Suprapubic skin (tissue), 4 donors: ENCODE data around the gene ELN. TPM values are rescaled to one million over a fixed set of nuclear protein-coding genes. Genes with fewer than 3 reads are reported as not detected.

Experiments
- DNase-seq, 2 donors: peaks; one replicate each; pipeline ENCODE4 v3.0.0-alpha.2; 2019; ENCODE audit warnings: low spot score in 2 of 2
- H3K27ac ChIP-seq: fragments of 200-600 bp; sonication (generic); one replicate; pipeline ENCODE4 v1.5.1; 2019
- H3K27me3 ChIP-seq: fragments of 200-600 bp; sonication (generic); one replicate; pipeline ENCODE4 v1.5.1; 2019
- H3K36me3 ChIP-seq: fragments of 200-600 bp; sonication (generic); one replicate; pipeline ENCODE4 v1.5.1; 2019
- H3K4me1 ChIP-seq: fragments of 200-600 bp; sonication (generic); one replicate; pipeline ENCODE4 v1.5.1; 2019
- H3K4me3 ChIP-seq: fragments of 200-600 bp; sonication (generic); one replicate; pipeline ENCODE4 v1.5.1; 2019; ENCODE audit warnings: mild to moderate bottlenecking
- H3K9me3 ChIP-seq: fragments of 200-600 bp; sonication (generic); one replicate; pipeline ENCODE4 v1.5.1; 2019
- CTCF ChIP-seq, 2 donors: fragments of 200-600 bp in 1 of 2; fragments of 450-650 bp in 1 of 2; sonication (generic) in 1 of 2; IDR thresholded peaks; one replicate each; pipeline ENCODE4 v1.5.1; 2016 to 2019; ENCODE audit warnings: antibody characterized with exemption in 2 of 2, mild to moderate bottlenecking in 1 of 2, moderate library complexity in 1 of 2
- EP300 ChIP-seq: sonication (generic); formaldehyde crosslinking; IDR thresholded peaks from one replicate; pipeline ENCODE4 v1.6.1; 2017; ENCODE audit warnings: antibody characterized with exemption
- POLR2A ChIP-seq, 2 donors: fragments of 450-650 bp; IDR thresholded peaks; one replicate each; pipeline ENCODE4 v1.6.1; 2017; ENCODE audit warnings: antibody characterized with exemption in 2 of 2, mild to moderate bottlenecking in 2 of 2, moderate library complexity in 2 of 2
- POLR2AphosphoS5 ChIP-seq, 3 donors: sonication (generic); formaldehyde crosslinking; IDR thresholded peaks; one replicate each; pipeline ENCODE4 v1.6.1; 2017; ENCODE audit warnings: antibody characterized with exemption in 3 of 3
- WGBS: methylation state at CpG from one replicate; pipeline ENCODE4 v1.1.5; 2018; 5-methylcytosine and 5-hydroxymethylcytosine counted together
- total RNA-seq, 4 donors: library from RNA; depleted of rRNA; stranded (reverse); fragments of >200 nt; gene quantifications; one replicate each; pipeline ENCODE4 v1.1.0, GENCODE V29; 2016

Gene ELN
- total RNA-seq, 4 donors from 2014 or later = 7.7 to 30.7 (median 25.1) TPM

GRCh38 chr7:74071121-74071520 lies 43.1 kb downstream of the ELN start:
- Histone ChIP-seq H3K4me1 (peaks cover 5% of the 10 kb centered on the region), H3K27ac (no peak overlapping the region), H3K36me3 (no peaks in the 10 kb centered on the region), H3K9me3 (no peaks in the 10 kb centered on the region), H3K4me3 (no peak overlapping the region), H3K27me3 (no peaks in the 10 kb centered on the region)
- no peak for DNase-seq
- 100% methylated on average over 3 of the region's 3 CpGs for WGBS
- TF ChIP-seq POLR2A (IDR thresholded peaks at IDR 0.05) = no peak
- TF ChIP-seq EP300 = no peak
- TF ChIP-seq POLR2AphosphoS5 (IDR thresholded peaks at IDR 0.05) = no peak
- no peak for TF ChIP-seq CTCF (IDR thresholded peaks at IDR 0.05)

- Histone ChIP-seq H3K4me3 (no peak overlapping the region), H3K4me1 (peaks cover 9% of the 10 kb centered on the region), H3K9me3 (no peaks in the 10 kb centered on the region), H3K27ac (no peak overlapping the region), H3K36me3 (no peaks in the 10 kb centered on the region), H3K27me3 (no peaks in the 10 kb centered on the region)
- no peak for DNase-seq
- TF ChIP-seq POLR2AphosphoS5 (IDR thresholded peaks at IDR 0.05) (no peak), CTCF (IDR thresholded peaks at IDR 0.05) (no peak), EP300 (no peak), POLR2A (IDR thresholded peaks at IDR 0.05) (no peak)
- 75% methylated on average over 1 of the region's 1 CpG for WGBS
Observed at GRCh38 chr7:74074770-74075169, 46.8 kb downstream of the ELN start.

- 95% methylated on average over 2 of the region's 2 CpGs for WGBS
- Histone ChIP-seq H3K36me3 (no peaks in the 10 kb centered on the region), H3K4me1 (peaks cover 10% of the 10 kb centered on the region), H3K9me3 (no peaks in the 10 kb centered on the region), H3K27me3 (no peaks in the 10 kb centered on the region), H3K27ac (no peak overlapping the region), H3K4me3 (no peak overlapping the region)
- no peak for DNase-seq
- TF ChIP-seq EP300 = no peak
- no peak for TF ChIP-seq CTCF (IDR thresholded peaks at IDR 0.05)
- no peak for TF ChIP-seq POLR2AphosphoS5 (IDR thresholded peaks at IDR 0.05)
- TF ChIP-seq POLR2A (IDR thresholded peaks at IDR 0.05) = no peak
Observed at GRCh38 chr7:74078461-74078860, 50.5 kb downstream of the ELN start.

- Histone ChIP-seq H3K4me1 (peaks cover 27% of the 10 kb centered on the region), H3K4me3 (no peak overlapping the region), H3K27ac (no peak overlapping the region), H3K27me3 (no peaks in the 10 kb centered on the region), H3K9me3 (no peaks in the 10 kb centered on the region), H3K36me3 (no peaks in the 10 kb centered on the region)
- 82% methylated on average over 9 of the region's 9 CpGs for WGBS
- DNase-seq = no peak
- TF ChIP-seq EP300 (no peak), POLR2A (IDR thresholded peaks at IDR 0.05) (no peak), POLR2AphosphoS5 (IDR thresholded peaks at IDR 0.05) (no peak), CTCF (IDR thresholded peaks at IDR 0.05) (no peak)
Observed at GRCh38 chr7:74082770-74083116, 54.8 kb downstream of the ELN start.

- peak; percentile 83 to 87 for DNase-seq
- Histone ChIP-seq H3K27me3 (no peaks in the 10 kb centered on the region), H3K4me1 (peaks cover 27% of the 10 kb centered on the region), H3K36me3 (no peaks in the 10 kb centered on the region), H3K4me3 (peak within 1 kb of the TSS; percentile 83), H3K27ac (peak within 1 kb of the TSS; percentile 79), H3K9me3 (no peaks in the 10 kb centered on the region)
- 54% methylated on average over 5 of the region's 71 CpGs for WGBS
- TF ChIP-seq POLR2A (IDR thresholded peaks at IDR 0.05) = no peak
Observed at GRCh38 chr7:74083117-74083876, 55.3 kb downstream of the ELN start, which contains the start of gene LIMK1. LIMK1 (plus strand) TSS chr7:74083804; CDS start chr7:74083991, 187 bp downstream.
